HG03135 (cell line): Measurements from ENCODE around the gene GRIA3.
"Not testable (repeated sequence)": the region's sequence is repeated elsewhere in the genome, so short reads cannot be mapped to it uniquely, and the experiment has no call there.

Source experiments
- ATAC-seq: cut with Tn5 transposase; IDR thresholded peaks from one replicate; pipeline ENCODE4 v1.9.1; 2021; ENCODE audit warnings: mild to moderate bottlenecking, moderate library complexity; ENCODE audit not compliant: unreplicated experiment

Gene GRIA3

DNA sequence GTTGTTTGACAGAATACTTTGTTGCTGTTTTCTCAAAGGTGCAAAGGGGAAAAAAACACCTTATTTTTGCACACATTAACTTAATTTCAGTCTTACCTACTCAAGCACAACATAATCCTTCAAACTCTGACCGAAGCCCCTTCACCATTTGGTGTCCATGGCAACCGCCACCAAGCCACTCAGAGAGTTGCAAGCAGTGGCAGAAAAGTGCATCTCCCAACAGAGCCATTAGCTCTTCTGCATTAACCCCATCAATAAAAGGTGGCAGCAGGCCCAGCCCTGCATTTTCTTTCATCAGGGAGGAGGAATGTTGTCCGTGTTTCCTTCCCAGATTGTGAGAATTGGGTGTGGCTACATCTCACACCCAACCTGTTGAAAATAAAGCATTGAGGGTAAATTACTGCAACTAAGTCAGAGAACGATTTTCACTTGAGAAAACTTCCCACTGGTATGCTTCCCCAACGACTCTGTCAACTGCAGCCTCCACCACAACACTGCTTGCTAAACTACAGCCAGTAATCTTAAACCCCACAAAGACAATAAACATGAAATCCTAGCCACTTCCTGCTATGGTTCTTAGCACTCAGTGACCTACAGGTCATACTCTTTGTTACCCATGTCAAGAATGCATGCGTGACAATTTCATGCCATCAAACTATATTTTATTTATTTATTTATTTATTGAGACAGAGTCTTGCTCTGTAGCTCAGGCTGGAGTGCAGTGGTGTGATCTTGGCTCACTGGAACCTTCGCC lies 154.0 kb downstream of the GRIA3 start:
- ATAC-seq = no peak

DNA sequence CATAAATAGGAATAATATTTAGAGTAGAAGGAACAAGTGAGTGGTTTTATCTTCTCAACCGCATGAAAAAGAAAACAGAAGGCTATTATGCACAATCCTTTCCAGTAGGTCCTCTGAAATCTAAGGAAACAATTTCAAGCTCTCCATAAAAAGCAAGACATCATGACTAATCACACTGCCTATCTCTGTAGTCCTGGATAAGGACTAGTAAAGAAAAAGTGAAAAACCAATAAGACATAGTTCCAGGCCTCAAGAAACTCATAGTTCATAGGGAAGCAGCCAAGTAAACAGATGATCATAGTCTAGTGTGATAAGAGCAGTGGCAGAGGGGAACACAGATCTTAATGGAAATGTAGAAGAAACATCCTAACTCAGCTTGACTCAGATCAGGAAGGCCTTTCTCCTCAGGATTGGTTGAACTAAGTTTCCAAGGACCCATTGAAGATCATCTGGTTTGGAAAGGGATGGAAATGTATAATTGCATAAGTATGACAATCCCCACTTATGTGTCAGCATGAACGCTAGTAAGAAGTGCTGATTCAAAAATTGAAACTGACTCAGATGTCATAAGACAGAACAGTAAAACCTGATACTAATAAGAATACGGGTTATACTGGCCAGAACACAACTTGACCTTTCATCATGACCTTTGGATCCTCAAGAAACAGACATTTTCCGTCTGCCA lies 155.3 kb downstream of the GRIA3 start:
- no peak for ATAC-seq

DNA sequence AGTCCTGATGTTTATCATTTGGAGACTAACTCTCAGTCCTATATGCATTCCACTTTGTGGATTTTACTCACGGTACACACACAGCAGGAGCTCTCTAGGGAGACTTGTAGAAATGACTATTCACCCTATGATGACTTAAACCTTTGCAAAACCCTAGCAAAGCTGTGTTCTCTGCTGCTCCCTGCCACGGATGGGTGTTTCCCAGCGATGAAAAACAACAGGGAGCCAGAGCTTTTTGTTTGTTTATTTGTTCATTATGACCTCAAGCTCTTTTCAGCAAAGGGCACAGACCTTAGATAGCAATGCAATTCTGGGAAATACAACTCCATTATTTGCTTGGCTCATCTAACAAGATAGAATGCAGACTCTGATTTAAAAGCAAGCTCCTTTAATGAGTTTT lies 156.6 kb downstream of the GRIA3 start:
- ATAC-seq = no peak

DNA sequence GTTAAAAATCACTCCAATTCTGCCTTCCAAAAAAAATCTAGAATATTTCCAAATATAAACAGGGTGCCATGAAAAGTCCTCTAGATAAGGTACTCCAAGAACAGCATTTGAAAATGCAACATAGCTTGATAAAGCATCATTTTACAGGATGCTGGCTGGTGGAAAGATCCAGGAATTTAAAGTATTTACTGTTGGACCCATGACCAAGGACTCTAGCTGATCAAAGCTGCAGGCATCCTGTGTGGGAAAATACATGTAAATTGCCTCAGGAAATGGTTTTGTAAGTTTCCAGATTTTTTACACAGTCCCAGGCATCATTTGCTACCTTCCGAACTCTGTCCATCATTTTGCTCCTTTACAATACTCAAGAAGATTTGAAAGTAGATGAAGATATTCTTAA lies 164.4 kb downstream of the GRIA3 start:
- ATAC-seq = no peak

DNA sequence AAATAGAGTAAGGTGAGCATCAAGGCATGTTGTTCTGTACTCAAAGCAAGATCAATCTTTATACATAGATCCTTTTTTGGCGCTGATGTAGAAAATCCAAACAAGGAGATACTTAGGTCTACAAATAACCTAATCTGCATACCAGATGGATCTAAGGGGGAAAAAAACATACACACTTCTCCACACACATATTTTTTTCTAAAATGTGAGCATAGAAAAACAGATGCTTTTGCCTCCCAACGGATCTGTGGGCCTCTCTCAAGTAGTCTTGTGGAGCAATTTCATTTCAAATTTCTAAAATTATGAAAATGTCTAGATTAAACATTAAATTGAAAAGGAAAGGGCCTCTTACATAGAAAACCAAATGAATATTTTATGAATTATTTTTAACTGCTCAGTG lies 166.1 kb downstream of the GRIA3 start:
- ATAC-seq = no peak

DNA sequence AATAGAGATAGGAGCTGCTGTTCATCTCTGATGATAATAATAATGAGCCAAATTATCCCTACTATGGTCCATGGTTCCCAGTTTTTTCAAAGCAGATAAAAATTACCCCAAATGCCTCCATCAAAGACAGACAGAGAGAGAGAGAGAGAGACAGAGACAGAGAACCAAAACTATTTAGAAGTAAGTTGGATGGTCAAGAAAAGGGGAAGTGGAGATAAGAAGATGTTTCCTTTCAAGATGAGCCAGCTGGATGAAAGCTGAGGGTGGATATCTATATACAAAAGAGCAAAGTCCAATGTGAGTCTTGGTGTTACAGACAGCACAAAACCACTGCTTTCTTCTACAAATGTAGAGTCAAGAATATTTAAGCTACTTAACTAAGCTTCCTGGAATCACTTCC lies 173.9 kb downstream of the GRIA3 start:
- peak; percentile 96 for ATAC-seq

DNA sequence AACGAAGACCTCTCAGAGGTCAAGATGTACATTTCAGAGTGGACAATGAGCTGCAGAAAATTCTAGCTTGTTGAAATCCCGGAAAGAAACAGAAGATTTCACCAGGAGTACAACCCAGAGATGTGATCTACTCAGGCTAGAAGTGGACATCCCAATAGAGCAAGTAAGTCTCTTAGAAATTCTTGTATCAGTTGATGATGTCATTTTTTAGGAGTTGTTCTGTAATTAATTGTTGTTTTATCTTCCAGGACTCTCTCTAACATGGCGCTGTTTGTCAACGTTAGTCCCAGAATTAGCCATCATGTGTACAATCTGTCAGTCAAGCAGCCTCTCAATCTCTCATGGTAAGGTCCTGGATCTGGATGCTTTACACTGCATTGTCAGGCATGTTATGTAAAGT lies 174.4 kb downstream of the GRIA3 start:
- ATAC-seq = no peak

DNA sequence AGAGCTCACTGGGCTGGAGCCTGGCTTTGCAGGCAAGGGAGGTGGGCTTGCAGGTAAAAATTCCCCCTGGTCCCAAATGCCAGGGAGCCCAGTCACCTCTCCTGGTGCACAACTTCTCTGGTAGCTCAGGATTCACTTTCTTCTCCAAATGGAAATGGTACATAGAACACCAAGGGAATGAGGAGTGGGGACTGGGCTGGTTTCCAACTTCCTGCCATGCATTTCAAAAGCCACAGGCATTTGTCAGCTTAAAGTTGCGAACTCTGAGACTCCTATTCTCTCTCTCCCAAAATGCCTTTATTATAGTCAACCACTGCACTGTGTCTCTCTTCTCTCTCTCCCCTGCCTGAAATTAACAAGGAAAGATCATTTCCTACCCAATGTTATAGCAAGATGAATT lies 177.3 kb downstream of the GRIA3 start:
- ATAC-seq = no peak

DNA sequence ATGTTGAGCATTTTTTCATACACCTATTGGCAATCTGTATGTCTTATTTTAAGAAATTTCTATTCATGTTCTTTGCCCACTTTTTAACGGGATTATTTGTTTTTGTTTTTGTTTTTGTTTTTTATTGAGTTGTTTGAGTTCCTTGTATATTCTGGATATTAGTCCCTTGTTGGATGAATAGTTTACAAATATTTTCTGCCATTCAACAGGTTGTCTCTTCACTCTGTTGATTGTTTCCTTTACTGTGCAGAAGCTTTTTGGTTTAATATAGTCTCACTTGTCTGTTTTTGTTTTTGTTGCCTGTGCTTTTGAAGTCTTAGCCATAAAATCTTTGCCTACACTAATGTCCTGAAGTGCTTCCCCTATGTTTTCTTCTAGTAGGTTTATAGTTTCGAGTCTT lies 202.1 kb downstream of the GRIA3 start:
- not testable (repeated sequence) for ATAC-seq

DNA sequence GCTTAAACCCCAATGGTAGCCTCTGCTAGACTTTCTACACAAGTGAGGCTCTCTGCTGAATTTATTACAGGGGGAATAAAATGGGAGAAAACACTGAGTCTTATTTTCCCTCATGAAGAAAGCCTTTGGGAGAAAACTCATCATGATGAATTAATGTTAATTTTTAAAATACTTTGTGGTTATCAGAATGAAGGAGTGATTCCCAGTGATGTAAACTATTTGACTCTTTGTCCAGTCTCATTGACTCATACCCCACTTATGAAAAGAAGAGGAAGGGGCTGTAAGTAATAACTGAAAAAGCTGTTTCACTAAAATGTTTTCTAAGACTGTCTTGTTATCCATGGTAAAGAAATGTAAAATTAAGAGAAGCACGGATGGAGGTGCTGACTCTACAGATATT lies 208.8 kb downstream of the GRIA3 start:
- no peak for ATAC-seq

DNA sequence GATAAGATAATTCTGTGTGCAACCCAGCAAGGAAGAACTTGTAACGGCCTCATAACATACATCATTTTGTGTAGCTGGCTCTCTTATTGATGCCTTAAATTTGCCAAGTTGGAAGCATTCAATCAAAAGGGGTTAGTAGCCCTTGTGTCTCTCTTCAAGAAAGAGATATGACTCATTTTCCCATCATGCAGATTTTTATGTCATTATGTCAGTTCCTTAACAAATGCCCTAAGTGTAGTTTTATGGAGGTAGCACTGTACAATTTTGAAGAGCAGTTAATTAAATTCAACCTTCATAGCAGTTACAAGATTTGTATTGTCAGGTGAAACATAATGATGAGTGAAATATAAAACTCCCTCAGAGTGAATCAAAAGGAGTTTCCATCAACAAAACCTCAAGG lies 215.6 kb downstream of the GRIA3 start:
- ATAC-seq = no peak

DNA sequence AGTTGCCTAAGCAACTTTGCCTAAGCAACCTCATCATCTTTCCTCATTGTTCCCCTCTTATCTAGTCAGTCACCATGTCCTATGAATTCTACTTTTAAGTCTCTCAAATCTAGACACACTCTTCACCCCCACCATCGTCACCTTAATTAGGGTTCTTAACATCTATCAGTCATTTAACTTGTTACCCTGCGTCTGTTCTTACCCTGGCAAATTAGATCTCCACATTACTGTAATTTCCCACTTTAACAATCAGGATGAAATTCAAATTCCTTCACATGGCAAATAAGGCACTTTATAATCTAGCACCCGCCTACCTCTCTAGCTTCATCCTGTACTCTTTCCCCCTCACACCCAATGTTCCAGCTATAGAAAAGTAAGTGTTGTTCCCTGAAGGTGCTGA lies 221.2 kb downstream of the GRIA3 start:
- no peak for ATAC-seq

DNA sequence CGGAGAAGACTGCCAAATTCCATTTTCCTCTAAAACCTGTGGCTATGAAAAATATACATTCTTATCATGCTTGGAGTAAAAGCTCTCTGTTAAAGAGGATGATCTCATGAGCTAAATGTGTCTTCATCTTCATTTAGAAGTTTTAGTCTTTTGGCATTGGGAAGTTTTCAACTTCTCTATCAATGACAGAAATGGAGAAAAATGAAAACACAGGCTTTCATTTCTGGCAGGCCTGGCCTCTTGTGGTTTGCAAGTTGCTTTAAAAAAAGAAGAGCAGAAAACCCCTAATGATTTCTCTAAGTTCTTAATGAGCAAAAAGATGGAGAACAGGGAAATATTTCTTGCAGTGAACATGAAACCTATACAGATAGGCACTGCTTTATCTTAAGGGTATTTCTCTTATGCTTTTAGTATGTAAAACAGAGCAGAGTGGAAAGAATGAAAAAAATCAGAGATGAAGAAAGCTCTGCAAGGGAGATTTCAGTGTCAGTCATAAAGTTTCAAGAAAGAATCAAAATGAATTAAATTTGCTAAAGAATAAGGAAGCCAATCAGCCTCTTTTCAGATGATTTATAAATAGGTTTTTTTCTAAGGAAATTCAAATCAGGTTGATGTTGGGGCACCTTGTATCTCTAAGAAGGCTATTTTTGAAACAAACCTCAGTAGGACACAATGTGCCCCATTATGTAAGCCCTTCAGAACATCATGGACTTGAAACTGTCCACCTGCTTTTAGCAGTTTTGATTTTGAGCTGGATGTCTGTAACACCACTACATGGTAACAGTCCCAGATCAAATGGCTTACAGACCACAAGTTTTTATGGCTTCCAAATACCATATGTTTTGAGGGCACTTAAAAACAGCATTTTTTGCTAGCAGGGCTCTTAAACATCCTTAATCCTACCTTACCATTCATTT lies 225.0 kb downstream of the GRIA3 start:
- no peak for ATAC-seq

DNA sequence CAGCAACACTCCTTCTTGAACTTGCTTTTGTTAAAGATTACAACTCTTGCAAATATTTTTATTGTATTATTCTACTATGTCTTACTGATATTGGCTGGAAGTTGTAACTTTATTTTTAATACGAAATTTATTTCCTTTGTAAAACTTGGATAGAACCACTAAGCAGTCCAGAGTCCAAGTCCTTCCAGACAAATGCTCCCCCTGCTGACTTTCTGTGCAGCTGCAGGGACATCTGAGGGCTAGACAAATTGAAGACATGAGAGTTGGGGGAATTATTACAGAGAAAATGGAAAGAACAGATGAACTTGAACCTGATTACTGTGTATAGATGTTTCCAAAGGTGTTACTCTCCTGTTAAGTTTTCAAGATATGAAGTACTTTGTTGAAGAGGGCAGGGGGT lies 238.8 kb downstream of the GRIA3 start:
- no peak for ATAC-seq

DNA sequence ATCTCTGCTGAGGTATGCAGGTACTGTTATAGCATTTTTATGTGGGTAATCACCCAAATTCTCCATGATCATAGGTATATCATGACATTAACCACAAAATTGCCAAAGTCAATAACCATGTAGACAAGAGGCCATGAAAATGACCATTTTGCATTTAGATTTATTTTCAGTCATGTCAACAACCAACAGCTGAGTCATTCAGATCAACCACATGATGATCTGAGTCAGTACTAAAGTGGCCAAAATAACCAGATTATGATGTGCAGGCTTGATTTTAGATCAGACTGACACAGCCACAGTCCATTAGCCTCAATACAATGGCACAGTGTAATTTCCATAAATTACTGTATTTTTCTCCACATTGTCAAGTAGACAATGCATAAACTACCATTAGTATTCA lies 240.5 kb downstream of the GRIA3 start:
- peak; percentile 88 for ATAC-seq

DNA sequence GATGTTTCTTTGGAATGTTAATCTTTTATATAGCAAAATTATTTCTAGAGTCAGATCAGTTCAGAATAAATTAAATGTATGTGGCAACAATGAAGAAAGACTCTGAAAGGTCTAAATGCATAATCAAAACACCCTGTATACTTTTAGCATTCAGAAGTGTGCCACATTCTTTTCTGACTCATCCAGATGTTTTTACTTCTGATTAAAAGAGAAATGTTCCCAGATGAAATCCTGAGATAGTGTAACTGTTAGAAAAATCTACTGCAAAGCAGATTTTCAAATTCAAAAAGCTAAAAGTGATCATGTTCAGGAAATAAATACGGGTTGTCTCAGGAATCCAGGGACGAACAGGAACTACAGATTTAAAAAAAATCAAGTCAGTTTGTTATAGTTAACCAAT lies 241.4 kb downstream of the GRIA3 start:
- ATAC-seq = no peak

DNA sequence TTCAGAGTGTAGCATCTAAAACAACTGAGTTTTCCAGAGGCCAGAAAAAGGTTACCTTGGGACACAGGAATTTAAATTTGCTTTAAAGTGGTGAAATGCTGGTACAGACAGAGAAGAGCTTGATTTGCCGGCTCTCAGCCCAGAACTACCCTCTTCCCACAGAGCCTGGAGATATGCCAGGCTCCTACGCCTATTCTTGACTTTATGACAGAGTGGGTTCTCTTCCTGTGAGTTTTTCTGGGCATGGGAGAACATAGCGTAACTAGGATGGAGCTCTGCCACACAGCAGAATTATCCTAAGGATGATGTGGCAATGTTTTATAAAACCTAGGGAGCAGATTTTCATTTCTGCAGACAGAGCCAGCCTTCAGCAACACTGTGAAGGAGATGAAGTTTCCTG lies 241.8 kb downstream of the GRIA3 start:
- ATAC-seq = no peak

DNA sequence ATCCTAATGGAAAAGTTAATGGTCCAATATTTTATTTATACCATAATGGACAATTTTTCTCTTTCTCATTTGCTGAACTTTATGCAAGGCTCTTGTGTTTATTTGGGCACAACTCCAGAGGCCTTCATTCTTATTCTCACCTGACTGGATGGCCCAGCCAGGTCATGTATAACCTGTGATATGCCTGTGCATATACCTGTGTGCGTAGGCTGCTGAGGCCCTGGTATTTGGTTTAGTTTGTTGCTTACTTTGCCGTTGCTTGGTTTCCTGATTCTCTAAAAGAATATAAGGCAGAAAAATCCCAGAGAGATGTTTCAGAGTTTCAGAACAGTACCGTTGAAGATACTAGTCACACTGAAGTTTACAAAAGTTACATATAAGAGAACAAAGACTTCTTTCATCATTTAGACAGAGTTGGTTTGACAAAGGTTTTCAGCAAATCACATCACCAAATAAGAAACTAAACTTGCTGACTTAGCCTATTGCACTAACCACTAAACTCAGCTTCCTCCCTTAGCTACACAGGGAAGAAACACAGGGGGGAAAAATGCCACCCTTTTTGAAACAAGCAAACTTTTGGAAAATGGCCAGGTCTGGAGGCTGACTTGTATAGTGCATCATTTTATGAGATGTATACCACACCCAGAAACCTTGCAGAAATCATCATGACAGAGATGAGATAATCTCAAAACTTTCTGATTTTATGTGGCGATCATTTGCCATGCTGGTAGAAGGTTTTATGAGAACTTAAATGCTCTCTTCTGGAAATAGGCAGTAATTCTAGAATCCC lies 248.5 kb downstream of the GRIA3 start:
- ATAC-seq = no peak

DNA sequence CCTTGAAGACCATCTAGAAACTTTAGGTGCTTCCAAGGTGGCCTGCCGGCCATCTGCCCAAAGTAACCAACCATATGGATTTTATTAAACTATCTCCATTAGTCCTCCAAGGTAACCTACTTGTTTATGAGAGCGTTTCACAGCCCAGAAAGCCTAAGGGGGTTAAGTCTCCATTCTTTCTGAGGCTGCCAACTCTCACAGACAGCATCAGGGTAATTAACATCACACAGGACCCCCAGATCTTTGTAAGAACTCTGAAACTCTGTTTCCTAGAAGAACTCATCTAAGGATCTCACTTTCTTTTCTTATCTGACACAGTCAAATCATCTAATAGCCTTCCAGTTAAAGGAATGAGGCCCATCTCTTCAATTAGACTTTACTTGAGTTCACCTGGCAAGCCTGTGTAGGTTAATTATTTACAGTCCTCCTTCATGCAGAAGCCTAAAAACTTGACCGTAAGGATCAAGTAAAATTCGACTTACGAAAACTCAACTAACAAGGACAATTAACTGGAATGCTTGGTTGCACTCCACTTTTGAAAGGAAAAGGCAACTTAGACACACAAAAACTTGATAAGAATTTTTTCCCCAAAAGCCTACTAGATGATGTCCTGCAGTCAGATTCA lies 252.5 kb downstream of the GRIA3 start:
- ATAC-seq = no peak

DNA sequence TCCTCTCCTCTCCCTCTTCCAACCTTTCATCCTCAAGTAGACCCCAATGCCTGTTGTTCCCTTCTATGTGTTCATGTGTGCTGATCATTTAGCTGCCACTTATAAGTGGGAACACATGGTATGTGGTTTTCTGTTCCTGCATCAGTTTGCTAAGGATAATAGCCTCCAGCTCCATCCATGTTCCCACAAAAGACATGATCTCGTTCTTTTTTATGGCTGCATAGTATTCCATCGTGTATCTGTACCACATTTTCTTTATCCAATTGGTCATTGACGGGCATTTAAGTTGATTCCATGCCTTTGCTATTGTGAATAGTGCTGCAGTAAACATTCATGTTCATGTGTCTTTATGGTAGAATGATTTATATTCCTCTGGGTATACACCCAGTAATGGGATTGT lies 255.8 kb downstream of the GRIA3 start:
- ATAC-seq = not testable (repeated sequence)
